ENCODE data around the gene MYO1D.

- TF ChIP-seq POLR2A (IDR thresholded peaks at IDR 0.05) (no peak), CTCF (IDR thresholded peaks at IDR 0.05) (no peak)
These were observed 222.6 kb downstream of the MYO1D start for GRCh38 chr17:32654324-32654723.

All from adrenal gland (tissue), 5 donors.